MCF 10A (cell line): ENCODE data around the gene LGALS3BP. TPM values are rescaled to one million over a fixed set of nuclear protein-coding genes. Genes with fewer than 3 reads are reported as not detected.
"Not testable (repeated sequence)": the region's sequence is repeated elsewhere in the genome, so short reads cannot be mapped to it uniquely, and the experiment has no call there.

Source experiments
- BruUV-seq: library from RNA; stranded (reverse); fragments of 400-500 nt; replicated peaks from 2 replicates; lab custom pipeline; 2021; lab: Mats Ljungman, UMichigan
- CTCF ChIA-PET: fragments of 300-600 bp; sonication (Branson Sonifier 250); formaldehyde crosslinking; extraction: SDS; loops from one replicate; lab custom pipeline; 2021; ENCODE audit warnings: antibody characterized with exemption, inconsistent platforms; lab: Yijun Ruan, JAX
- POLR2A ChIA-PET: fragments of 300-600, 350-650 bp; sonication (Branson Sonifier 250); formaldehyde crosslinking; extraction: SDS; loops from one replicate; lab custom pipeline; 2020; ENCODE audit warnings: antibody characterized with exemption, inconsistent platforms; lab: Yijun Ruan, JAX
- DNase-seq: peaks from one replicate; pipeline ENCODE4 v3.0.0-alpha.2; 2018; ENCODE audit not compliant: unreplicated experiment
- H3K27ac Mint-ChIP-seq: one replicate; pipeline ENCODE4 v1.8.0; 2022; ENCODE audit warnings: mild to moderate bottlenecking, low read depth, mixed read lengths; ENCODE audit not compliant: unreplicated experiment
- H3K27me3 Mint-ChIP-seq: one replicate; pipeline ENCODE4 v1.8.0; 2022; ENCODE audit warnings: mixed read lengths; ENCODE audit not compliant: insufficient read depth, unreplicated experiment
- H3K36me3 Mint-ChIP-seq: one replicate; pipeline ENCODE4 v1.8.0; 2022; ENCODE audit warnings: mild to moderate bottlenecking, moderate library complexity, mixed read lengths; ENCODE audit not compliant: insufficient read depth, unreplicated experiment
- H3K4me1 Mint-ChIP-seq: one replicate; pipeline ENCODE4 v1.8.0; 2022; ENCODE audit warnings: mixed read lengths; ENCODE audit not compliant: insufficient read depth, unreplicated experiment
- H3K4me3 Mint-ChIP-seq: one replicate; pipeline ENCODE4 v1.8.0; 2022; ENCODE audit warnings: mild to moderate bottlenecking, moderate library complexity, mixed read lengths; ENCODE audit not compliant: unreplicated experiment
- H3K9me3 Mint-ChIP-seq: one replicate; pipeline ENCODE4 v1.8.0; 2022; ENCODE audit warnings: mixed read lengths; ENCODE audit not compliant: unreplicated experiment
- intact Hi-C: fragments of 100-400 bp; cut with micrococcal nuclease; formaldehyde crosslinking; loops from 2 replicates; pipeline ENCODE4 v1.14.1; 2022
- total RNA-seq: library from RNA; stranded (reverse); gene quantifications from 2 replicates; pipeline ENCODE4 v1.2.3, GENCODE V29; 2022
- TF ChIP-seq, protein P1 (sequence below): fragments of 200-600 bp; IDR thresholded peaks from one replicate; pipeline ENCODE4 v1.8.0; 2022; ENCODE audit warnings: antibody characterized with exemption, mild to moderate bottlenecking; ENCODE audit not compliant: unreplicated experiment

LGALS3BP gene
- total RNA-seq, 1 experiment from 2014 or later = 58.0 TPM

DNA sequence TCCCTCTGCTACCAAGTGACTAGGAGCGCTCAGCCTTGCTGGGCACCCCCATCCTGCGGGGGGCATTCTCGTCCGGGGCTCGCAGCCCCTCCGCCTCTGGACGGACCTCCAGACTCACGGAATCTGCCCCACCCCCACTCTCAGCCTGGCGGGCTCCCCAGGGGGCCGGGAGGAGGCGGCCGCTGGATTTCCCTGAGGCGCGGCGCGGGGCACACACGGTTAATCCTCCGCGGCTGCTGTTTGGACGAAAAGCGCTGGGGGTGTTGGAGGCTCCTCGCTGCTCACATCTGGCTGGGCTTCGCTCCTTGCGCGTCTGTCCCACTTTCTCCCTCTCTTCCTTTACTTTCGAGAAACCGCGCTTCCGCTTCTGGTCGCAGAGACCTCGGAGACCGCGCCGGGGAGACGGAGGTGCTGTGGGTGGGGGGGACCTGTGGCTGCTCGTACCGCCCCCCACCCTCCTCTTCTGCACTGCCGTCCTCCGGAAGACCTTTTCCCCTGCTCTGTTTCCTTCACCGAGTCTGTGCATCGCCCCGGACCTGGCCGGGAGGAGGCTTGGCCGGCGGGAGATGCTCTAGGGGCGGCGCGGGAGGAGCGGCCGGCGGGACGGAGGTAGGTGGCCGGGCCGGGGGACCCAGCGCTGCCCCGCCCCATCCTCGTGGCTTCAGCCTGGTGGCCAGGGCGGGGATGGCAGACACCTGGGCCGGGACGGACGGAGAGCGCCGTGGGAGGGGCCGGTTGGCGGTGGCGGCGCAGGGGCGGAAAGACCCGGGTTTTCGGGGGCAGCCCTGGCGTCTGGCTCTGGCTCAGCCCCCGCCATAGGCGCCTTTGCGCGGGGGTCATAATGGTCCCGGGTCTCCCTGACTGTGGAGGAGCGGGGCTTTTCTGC, 44.4 kb upstream of the LGALS3BP start, which contains the start of gene C1QTNF1:
TSS of gene C1QTNF1 (plus strand) at position 284 of the 886 bp plus-strand sequence. CDS start 19,800 bp downstream, outside the sequence.
- Mint-ChIP-seq H3K27me3 (no peaks in the 10 kb centered on the region), H3K36me3 (peaks cover 12% of the 10 kb centered on the region), H3K4me3 (peak within 1 kb of the TSS; percentile 73), H3K9me3 (no peaks in the 10 kb centered on the region), H3K4me1 (peaks cover 54% of the 10 kb centered on the region), H3K27ac (peak within 1 kb of the TSS; percentile 70)
- intact Hi-C loops = no loop called here
- no TSS peak for BruUV-seq
- POLR2A ChIA-PET = no interaction called here
- CTCF ChIA-PET = no interaction called here
- TF ChIP-seq, protein P1, sequence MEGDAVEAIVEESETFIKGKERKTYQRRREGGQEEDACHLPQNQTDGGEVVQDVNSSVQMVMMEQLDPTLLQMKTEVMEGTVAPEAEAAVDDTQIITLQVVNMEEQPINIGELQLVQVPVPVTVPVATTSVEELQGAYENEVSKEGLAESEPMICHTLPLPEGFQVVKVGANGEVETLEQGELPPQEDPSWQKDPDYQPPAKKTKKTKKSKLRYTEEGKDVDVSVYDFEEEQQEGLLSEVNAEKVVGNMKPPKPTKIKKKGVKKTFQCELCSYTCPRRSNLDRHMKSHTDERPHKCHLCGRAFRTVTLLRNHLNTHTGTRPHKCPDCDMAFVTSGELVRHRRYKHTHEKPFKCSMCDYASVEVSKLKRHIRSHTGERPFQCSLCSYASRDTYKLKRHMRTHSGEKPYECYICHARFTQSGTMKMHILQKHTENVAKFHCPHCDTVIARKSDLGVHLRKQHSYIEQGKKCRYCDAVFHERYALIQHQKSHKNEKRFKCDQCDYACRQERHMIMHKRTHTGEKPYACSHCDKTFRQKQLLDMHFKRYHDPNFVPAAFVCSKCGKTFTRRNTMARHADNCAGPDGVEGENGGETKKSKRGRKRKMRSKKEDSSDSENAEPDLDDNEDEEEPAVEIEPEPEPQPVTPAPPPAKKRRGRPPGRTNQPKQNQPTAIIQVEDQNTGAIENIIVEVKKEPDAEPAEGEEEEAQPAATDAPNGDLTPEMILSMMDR = peak; percentile 22
- DNase-seq = no peak

- Mint-ChIP-seq H3K27ac (no peak overlapping the region), H3K4me1 (peaks cover 51% of the 10 kb centered on the region), H3K4me3 (peak overlapping the region; percentile 23), H3K9me3 (no peaks in the 10 kb centered on the region), H3K27me3 (no peaks in the 10 kb centered on the region), H3K36me3 (peaks cover 12% of the 10 kb centered on the region)
- DNase-seq = no peak
- no TSS peak for BruUV-seq
- ChIA-PET CTCF (interaction anchor here (0.6 to 0.9 kb wide), 2 partner anchors 13 to 29 kb away, joined by 3 read pairs; no protein-coding TSS in a partner anchor), POLR2A (no interaction called here)
- intact Hi-C loops = no loop called here
- TF ChIP-seq, protein P1 = no peak
Measured at GRCh38 chr17:79023180-79023705, 43.5 kb upstream of the LGALS3BP start.

- TF ChIP-seq, protein P1 = no peak
- no peak for DNase-seq
- no peaks in the 10 kb centered on the region for H3K9me3 Mint-ChIP-seq
- no peak overlapping the region for H3K27ac Mint-ChIP-seq
- ChIA-PET CTCF (interaction anchor here (0.6 to 1.8 kb wide), 7 partner anchors 14 to 225 kb away, joined by 3 to 7 read pairs (median 4); no protein-coding TSS in a partner anchor), POLR2A (no interaction called here)
- H3K4me1 Mint-ChIP-seq = peaks cover 44% of the 10 kb centered on the region
- no peak overlapping the region for H3K4me3 Mint-ChIP-seq
- no peaks in the 10 kb centered on the region for H3K27me3 Mint-ChIP-seq
- intact Hi-C loops = no loop called here
- peaks cover 12% of the 10 kb centered on the region for H3K36me3 Mint-ChIP-seq
- no TSS peak for BruUV-seq
Measured at GRCh38 chr17:79022507-79022991, 42.8 kb upstream of the LGALS3BP start.

GRCh38 chr17:79021929-79022328, 42.2 kb upstream of the LGALS3BP start:
- BruUV-seq, H3K27ac Mint-ChIP-seq, H3K9me3 Mint-ChIP-seq, H3K36me3 Mint-ChIP-seq, H3K27me3 Mint-ChIP-seq, H3K4me3 Mint-ChIP-seq, intact Hi-C loops, DNase-seq: not testable (repeated sequence)
- CTCF ChIA-PET = interaction anchor here (0.7 to 1.8 kb wide), 9 partner anchors 20 to 370 kb away, joined by 3 to 7 read pairs (median 5); no protein-coding TSS in a partner anchor
- H3K4me1 Mint-ChIP-seq = peaks cover 38% of the 10 kb centered on the region
- POLR2A ChIA-PET = interaction anchor here (0.6 to 0.7 kb wide), 2 partner anchors 13 to 29 kb away, joined by 3 to 4 read pairs; no protein-coding TSS in a partner anchor
